Measurements from ENCODE around the gene TNFSF8.

GRCh38 chr9:114938687-114939575 is 8.5 kb upstream of the TNFSF8 start:
- TF ChIP-seq, protein P1, sequence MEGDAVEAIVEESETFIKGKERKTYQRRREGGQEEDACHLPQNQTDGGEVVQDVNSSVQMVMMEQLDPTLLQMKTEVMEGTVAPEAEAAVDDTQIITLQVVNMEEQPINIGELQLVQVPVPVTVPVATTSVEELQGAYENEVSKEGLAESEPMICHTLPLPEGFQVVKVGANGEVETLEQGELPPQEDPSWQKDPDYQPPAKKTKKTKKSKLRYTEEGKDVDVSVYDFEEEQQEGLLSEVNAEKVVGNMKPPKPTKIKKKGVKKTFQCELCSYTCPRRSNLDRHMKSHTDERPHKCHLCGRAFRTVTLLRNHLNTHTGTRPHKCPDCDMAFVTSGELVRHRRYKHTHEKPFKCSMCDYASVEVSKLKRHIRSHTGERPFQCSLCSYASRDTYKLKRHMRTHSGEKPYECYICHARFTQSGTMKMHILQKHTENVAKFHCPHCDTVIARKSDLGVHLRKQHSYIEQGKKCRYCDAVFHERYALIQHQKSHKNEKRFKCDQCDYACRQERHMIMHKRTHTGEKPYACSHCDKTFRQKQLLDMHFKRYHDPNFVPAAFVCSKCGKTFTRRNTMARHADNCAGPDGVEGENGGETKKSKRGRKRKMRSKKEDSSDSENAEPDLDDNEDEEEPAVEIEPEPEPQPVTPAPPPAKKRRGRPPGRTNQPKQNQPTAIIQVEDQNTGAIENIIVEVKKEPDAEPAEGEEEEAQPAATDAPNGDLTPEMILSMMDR (conservative IDR thresholded peaks at IDR 0.05; ENCODE audit: low read length), result no peak
- TF ChIP-seq EZH2phosphoT487 (IDR thresholded peaks at IDR 0.05; ENCODE audit: borderline replicate concordance, low read depth, low read length), result no peak
